Neuronal stem cell (in vitro differentiated cells): Measurements from ENCODE around the gene STIM1.

ENCODE experiments used
- DNase-seq: peaks from one replicate; pipeline ENCODE4 v3.0.0-alpha.2; 2013; ENCODE audit warnings: low spot score
- H2AFZ ChIP-seq: one replicate; pipeline ENCODE4 v1.6.1; 2013; ENCODE audit warnings: mild to moderate bottlenecking, low read length, inconsistent platforms
- H2AK5ac ChIP-seq: 2 replicates; pipeline ENCODE4 v1.6.1; 2013; ENCODE audit warnings: low read depth, mild to moderate bottlenecking, inconsistent platforms, low read length, moderate library complexity, mixed read lengths
- H2BK120ac ChIP-seq: 2 replicates; pipeline ENCODE4 v1.6.1; 2013; ENCODE audit warnings: low read depth, mild to moderate bottlenecking, inconsistent platforms, low read length, moderate library complexity, mixed read lengths
- H2BK12ac ChIP-seq: one replicate; pipeline ENCODE4 v1.6.1; 2013; ENCODE audit warnings: low read length, inconsistent platforms
- H2BK15ac ChIP-seq: 2 replicates; pipeline ENCODE4 v1.6.1; 2013; ENCODE audit warnings: mild to moderate bottlenecking, low read length, inconsistent platforms, mixed read lengths
- H2BK5ac ChIP-seq: one replicate; pipeline ENCODE4 v1.6.1; 2013; ENCODE audit warnings: inconsistent platforms, mild to moderate bottlenecking, low read length, moderate library complexity
- H3K14ac ChIP-seq: one replicate; pipeline ENCODE4 v1.6.1; 2013; ENCODE audit warnings: low read length, inconsistent platforms
- H3K18ac ChIP-seq: 2 replicates; pipeline ENCODE4 v1.6.1; 2013; ENCODE audit warnings: low read length, inconsistent platforms
- H3K23ac ChIP-seq: 2 replicates; pipeline ENCODE4 v1.6.1; 2013; ENCODE audit warnings: low read depth, mild to moderate bottlenecking, mixed read lengths, low read length, inconsistent platforms; ENCODE audit not compliant: poor library complexity
- H3K27ac ChIP-seq: replicated peaks from 3 replicates; pipeline ENCODE4 v1.5.1; 2013; ENCODE audit warnings: low read length, inconsistent platforms
- H3K27me3 ChIP-seq, 3 experiments: 2 replicates each; pipeline ENCODE4 v1.6.1; 2013; ENCODE audit warnings: low read length in 3 of 3, mild to moderate bottlenecking in 2 of 3, inconsistent platforms in 1 of 3, low read depth in 1 of 3, mixed read lengths in 1 of 3, moderate library complexity in 1 of 3; ENCODE audit not compliant: control insufficient read depth in 3 of 3, insufficient read depth in 3 of 3
- H3K36me3 ChIP-seq, 2 donors: replicated peaks in 1 of 2; 2 replicates each; pipeline ENCODE4 v1.6.1; 2013; ENCODE audit warnings: low read length in 2 of 2; ENCODE audit not compliant: control insufficient read depth in 2 of 2, insufficient read depth in 2 of 2
- H3K4ac ChIP-seq: 2 replicates; pipeline ENCODE4 v1.6.1; 2013; ENCODE audit warnings: inconsistent platforms, mild to moderate bottlenecking, low read length, moderate library complexity
- H3K4me1 ChIP-seq, 2 donors: 1 replicate in 1 of 2; 2 replicates in 1 of 2; pipeline ENCODE4 v1.6.1; 2013; ENCODE audit warnings: low read length in 2 of 2, low read depth in 1 of 2; ENCODE audit not compliant: control insufficient read depth in 2 of 2, insufficient read depth in 1 of 2
- H3K4me2 ChIP-seq: one replicate; pipeline ENCODE4 v1.6.1; 2013; ENCODE audit warnings: mild to moderate bottlenecking, low read length, inconsistent platforms; ENCODE audit not compliant: insufficient read depth, poor library complexity, severe bottlenecking
- H3K4me3 ChIP-seq, 2 donors: 2 replicates each; pipeline ENCODE4 v1.5.1; 2013; ENCODE audit warnings: low read length in 2 of 2, mild to moderate bottlenecking in 2 of 2, inconsistent platforms in 1 of 2, moderate library complexity in 1 of 2
- H3K79me1 ChIP-seq: one replicate; pipeline ENCODE4 v1.6.1; 2013; ENCODE audit warnings: low read depth, mild to moderate bottlenecking, inconsistent platforms, low read length, moderate library complexity
- H3K9ac ChIP-seq: one replicate; pipeline ENCODE4 v1.6.1; 2013; ENCODE audit warnings: mild to moderate bottlenecking, low read depth, low read length, inconsistent platforms; ENCODE audit not compliant: poor library complexity
- H3K9me3 ChIP-seq, 2 donors: replicated peaks in 1 of 2; 2 replicates each; pipeline versions ENCODE3 to v1.6.1; 2013; ENCODE audit warnings: low read length in 2 of 2, mild to moderate bottlenecking in 2 of 2, inconsistent platforms in 1 of 2, low read depth in 1 of 2, mixed read lengths in 1 of 2, moderate library complexity in 1 of 2; ENCODE audit not compliant: control insufficient read depth in 2 of 2, insufficient read depth in 1 of 2
- H4K8ac ChIP-seq: one replicate; pipeline ENCODE4 v1.6.1; 2013; ENCODE audit warnings: low read depth, mild to moderate bottlenecking, inconsistent platforms, low read length, moderate library complexity
- H4K91ac ChIP-seq: one replicate; pipeline ENCODE4 v1.6.1; 2013; ENCODE audit warnings: low read length, low read depth, mild to moderate bottlenecking, inconsistent platforms; ENCODE audit not compliant: poor library complexity
- WGBS, 2 donors: extraction: QIAGEN DNeasy Blood & Tissue Kit; methylation state at CpG; one replicate each; pipeline ENCODE4 v1.1.7; 2013; ENCODE audit warnings: missing lambda C conversion rate in 2 of 2, mixed read lengths in 1 of 2; ENCODE audit not compliant: insufficient read length in 2 of 2, insufficient replicate concordance in 1 of 2; ENCODE audit errors: extremely low coverage in 2 of 2; 5-methylcytosine and 5-hydroxymethylcytosine counted together

Gene STIM1

GRCh38 chr11:3866206-3866605, 10.7 kb downstream of the STIM1 start:
- Histone ChIP-seq H3K23ac (no peak overlapping the region), H2AFZ (no peak overlapping the region), H2BK12ac (no peak overlapping the region), H3K36me3 (no peaks in the 10 kb centered on the region), H3K4me2 (no peak overlapping the region), H3K27me3 (no peaks in the 10 kb centered on the region), H3K9ac (no peak overlapping the region), H3K18ac (no peak overlapping the region), H2BK15ac (no peak overlapping the region), H3K4me3 (no peak overlapping the region), H3K27ac (no peak overlapping the region), H3K14ac (no peak overlapping the region), H2AK5ac (no peak overlapping the region), H3K79me1 (no peaks in the 10 kb centered on the region), H4K91ac (no peak overlapping the region), H2BK120ac (no peak overlapping the region), H3K9me3 (no peaks in the 10 kb centered on the region), H4K8ac (no peak overlapping the region), H3K4me1 (peaks cover 9 to 11% of the 10 kb centered on the region in 2 donors), H3K4ac (no peak overlapping the region), H2BK5ac (no peak overlapping the region)
- DNase-seq = no peak
- WGBS, 2 donors = no CpG with 5 or more reads among the region's 5 CpGs

DNA sequence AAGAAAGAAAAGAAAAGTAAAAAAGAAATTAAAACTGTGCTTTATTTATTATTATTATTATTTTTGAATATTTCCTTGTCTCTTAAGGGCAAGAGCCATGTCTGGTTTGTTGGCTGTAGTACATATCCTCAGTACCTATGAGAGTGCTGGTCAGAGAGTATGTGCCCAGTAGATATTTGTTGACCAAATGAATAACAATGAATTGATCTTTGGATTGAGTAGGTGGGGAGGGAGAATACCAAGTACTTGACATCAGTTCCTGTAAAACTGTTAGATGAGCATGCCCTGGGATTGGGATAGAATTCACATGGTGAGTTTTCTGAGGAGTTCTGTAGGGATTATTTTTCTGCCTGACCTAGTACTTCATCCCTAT, 11.4 kb downstream of the STIM1 start:
- Histone ChIP-seq H2BK120ac (no peak overlapping the region), H2BK12ac (no peak overlapping the region), H3K14ac (no peak overlapping the region), H3K4ac (no peak overlapping the region), H2AK5ac (no peak overlapping the region), H3K4me1 (peaks cover 4 to 11% of the 10 kb centered on the region in 2 donors), H2BK15ac (no peak overlapping the region), H3K79me1 (no peaks in the 10 kb centered on the region), H3K9ac (no peak overlapping the region), H3K23ac (no peak overlapping the region), H3K4me2 (no peak overlapping the region), H2BK5ac (no peak overlapping the region), H4K8ac (no peak overlapping the region), H3K27me3 (no peaks in the 10 kb centered on the region), H3K4me3 (no peak overlapping the region), H3K36me3 (no peaks in the 10 kb centered on the region), H3K9me3 (no peaks in the 10 kb centered on the region), H2AFZ (no peak overlapping the region), H4K91ac (no peak overlapping the region), H3K18ac (no peak overlapping the region), H3K27ac (no peak overlapping the region)
- no peak for DNase-seq

- H3K4ac ChIP-seq = no peak overlapping the region
- H3K4me2 ChIP-seq = no peak overlapping the region
- H3K27ac ChIP-seq = no peak overlapping the region
- no peak overlapping the region for H3K4me3 ChIP-seq
- H3K4me1 ChIP-seq = peaks cover 4 to 11% of the 10 kb centered on the region in 2 donors
- no peaks in the 10 kb centered on the region for H3K79me1 ChIP-seq
- no peak overlapping the region for H3K23ac ChIP-seq
- H2BK120ac ChIP-seq = no peak overlapping the region
- H3K27me3 ChIP-seq = no peaks in the 10 kb centered on the region
- no peak overlapping the region for H4K8ac ChIP-seq
- no peak overlapping the region for H2BK5ac ChIP-seq
- no peak overlapping the region for H3K9ac ChIP-seq
- H2BK12ac ChIP-seq = no peak overlapping the region
- H3K18ac ChIP-seq = no peak overlapping the region
- no peaks in the 10 kb centered on the region for H3K36me3 ChIP-seq
- WGBS, 2 donors = no CpG with 5 or more reads among the region's 6 CpGs
- H2AK5ac ChIP-seq = peak overlapping the region; percentile 63
- no peak for DNase-seq
- H3K9me3 ChIP-seq = no peaks in the 10 kb centered on the region
- H2AFZ ChIP-seq = no peak overlapping the region
- H2BK15ac ChIP-seq = no peak overlapping the region
- no peak overlapping the region for H4K91ac ChIP-seq
- H3K14ac ChIP-seq = no peak overlapping the region
Measured at GRCh38 chr11:3867209-3868091, 12.0 kb downstream of the STIM1 start.

- Histone ChIP-seq H3K9ac (peak overlapping the region; percentile 7), H3K23ac (no peak overlapping the region), H2BK5ac (no peak overlapping the region), H2BK12ac (no peak overlapping the region), H2BK120ac (no peak overlapping the region), H3K27me3 (no peaks in the 10 kb centered on the region), H3K36me3 (no peaks in the 10 kb centered on the region), H4K91ac (no peak overlapping the region), H3K4ac (no peak overlapping the region), H2AK5ac (no peak overlapping the region), H3K18ac (no peak overlapping the region), H2AFZ (no peak overlapping the region), H3K14ac (no peak overlapping the region), H3K9me3 (no peaks in the 10 kb centered on the region), H3K27ac (no peak overlapping the region), H4K8ac (no peak overlapping the region), H3K4me1 (peaks cover 4 to 10% of the 10 kb centered on the region in 2 donors), H3K79me1 (no peaks in the 10 kb centered on the region), H2BK15ac (no peak overlapping the region), H3K4me3 (no peak overlapping the region), H3K4me2 (no peak overlapping the region)
- no CpG with 5 or more reads among the region's 2 CpGs for WGBS, 2 donors
- no peak for DNase-seq
Measured at GRCh38 chr11:3873712-3874349, 18.4 kb downstream of the STIM1 start.
